ENCODE measurements around the gene CDC42EP1.
A peak's percentile ranks its signal among the peaks of the same experiment; 100 is the strongest.

The CDC42EP1 gene

GRCh38 chr22:37561212-37562048, 1.1 kb downstream of the CDC42EP1 start:
- TF ChIP-seq TAF1 (IDR thresholded peaks at IDR 0.05; ENCODE audit: borderline replicate concordance, insufficient read depth, low read length) (no peak), FOXP2 (optimal IDR thresholded peaks at IDR 0.05; ENCODE audit: borderline replicate concordance, extremely low read depth, extremely low read length, insufficient read depth) (peak; percentile 40)

GRCh38 chr22:37562049-37562875, 2.0 kb downstream of the CDC42EP1 start:
- TF ChIP-seq TAF1 (IDR thresholded peaks at IDR 0.05; ENCODE audit: borderline replicate concordance, insufficient read depth, low read length) (no peak), POLR2AphosphoS5 (IDR thresholded peaks at IDR 0.05; ENCODE audit: low read depth, low read length) (no peak), FOXP2 (optimal IDR thresholded peaks at IDR 0.05; ENCODE audit: borderline replicate concordance, extremely low read depth, extremely low read length, insufficient read depth) (no peak), SIN3A (IDR thresholded peaks at IDR 0.05; ENCODE audit: borderline replicate concordance, insufficient read depth, low read length) (no peak)
- TF ChIP-seq, protein P1, sequence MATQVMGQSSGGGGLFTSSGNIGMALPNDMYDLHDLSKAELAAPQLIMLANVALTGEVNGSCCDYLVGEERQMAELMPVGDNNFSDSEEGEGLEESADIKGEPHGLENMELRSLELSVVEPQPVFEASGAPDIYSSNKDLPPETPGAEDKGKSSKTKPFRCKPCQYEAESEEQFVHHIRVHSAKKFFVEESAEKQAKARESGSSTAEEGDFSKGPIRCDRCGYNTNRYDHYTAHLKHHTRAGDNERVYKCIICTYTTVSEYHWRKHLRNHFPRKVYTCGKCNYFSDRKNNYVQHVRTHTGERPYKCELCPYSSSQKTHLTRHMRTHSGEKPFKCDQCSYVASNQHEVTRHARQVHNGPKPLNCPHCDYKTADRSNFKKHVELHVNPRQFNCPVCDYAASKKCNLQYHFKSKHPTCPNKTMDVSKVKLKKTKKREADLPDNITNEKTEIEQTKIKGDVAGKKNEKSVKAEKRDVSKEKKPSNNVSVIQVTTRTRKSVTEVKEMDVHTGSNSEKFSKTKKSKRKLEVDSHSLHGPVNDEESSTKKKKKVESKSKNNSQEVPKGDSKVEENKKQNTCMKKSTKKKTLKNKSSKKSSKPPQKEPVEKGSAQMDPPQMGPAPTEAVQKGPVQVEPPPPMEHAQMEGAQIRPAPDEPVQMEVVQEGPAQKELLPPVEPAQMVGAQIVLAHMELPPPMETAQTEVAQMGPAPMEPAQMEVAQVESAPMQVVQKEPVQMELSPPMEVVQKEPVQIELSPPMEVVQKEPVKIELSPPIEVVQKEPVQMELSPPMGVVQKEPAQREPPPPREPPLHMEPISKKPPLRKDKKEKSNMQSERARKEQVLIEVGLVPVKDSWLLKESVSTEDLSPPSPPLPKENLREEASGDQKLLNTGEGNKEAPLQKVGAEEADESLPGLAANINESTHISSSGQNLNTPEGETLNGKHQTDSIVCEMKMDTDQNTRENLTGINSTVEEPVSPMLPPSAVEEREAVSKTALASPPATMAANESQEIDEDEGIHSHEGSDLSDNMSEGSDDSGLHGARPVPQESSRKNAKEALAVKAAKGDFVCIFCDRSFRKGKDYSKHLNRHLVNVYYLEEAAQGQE (IDR thresholded peaks at IDR 0.05; ENCODE audit: insufficient read depth in 1 of 2, low read depth in 2 of 2, low read length in 2 of 2), result no peak

- TF ChIP-seq, protein P1 (IDR thresholded peaks at IDR 0.05; ENCODE audit: insufficient read depth in 1 of 2, low read depth in 2 of 2, low read length in 2 of 2), result no peak
- TF ChIP-seq SIN3A (IDR thresholded peaks at IDR 0.05; ENCODE audit: borderline replicate concordance, insufficient read depth, low read length) (no peak), POLR2AphosphoS5 (IDR thresholded peaks at IDR 0.05; ENCODE audit: low read depth, low read length) (no peak)
Observed at GRCh38 chr22:37563153-37564081, 3.1 kb downstream of the CDC42EP1 start.

- TF ChIP-seq, protein P1 (IDR thresholded peaks at IDR 0.05; ENCODE audit: insufficient read depth in 1 of 2, low read depth in 2 of 2, low read length in 2 of 2), result no peak
- TF ChIP-seq FOXP2 (optimal IDR thresholded peaks at IDR 0.05; ENCODE audit: borderline replicate concordance, extremely low read depth, extremely low read length, insufficient read depth) (no peak), TAF1 (IDR thresholded peaks at IDR 0.05; ENCODE audit: borderline replicate concordance, insufficient read depth, low read length) (no peak), SIN3A (IDR thresholded peaks at IDR 0.05; ENCODE audit: borderline replicate concordance, insufficient read depth, low read length) (no peak), POLR2AphosphoS5 (IDR thresholded peaks at IDR 0.05; ENCODE audit: low read depth, low read length) (no peak)
Observed at GRCh38 chr22:37564111-37564711, 3.9 kb downstream of the CDC42EP1 start.

- TF ChIP-seq FOXP2 (optimal IDR thresholded peaks at IDR 0.05; ENCODE audit: borderline replicate concordance, extremely low read depth, extremely low read length, insufficient read depth) (no peak), POLR2AphosphoS5 (IDR thresholded peaks at IDR 0.05; ENCODE audit: low read depth, low read length) (no peak), TAF1 (IDR thresholded peaks at IDR 0.05; ENCODE audit: borderline replicate concordance, insufficient read depth, low read length) (no peak), SIN3A (IDR thresholded peaks at IDR 0.05; ENCODE audit: borderline replicate concordance, insufficient read depth, low read length) (no peak)
- TF ChIP-seq, protein P1 (IDR thresholded peaks at IDR 0.05; ENCODE audit: insufficient read depth in 1 of 2, low read depth in 2 of 2, low read length in 2 of 2), result no peak
Observed at GRCh38 chr22:37565830-37566229, 5.5 kb downstream of the CDC42EP1 start.
